ENCODE measurements around the gene SKAP1.
A peak's percentile ranks its signal among the peaks of the same experiment; 100 is the strongest.

Gene SKAP1

GRCh38 chr17:48241131-48241591, 188.9 kb downstream of the SKAP1 start:
- DNase-seq = peak; percentile 74

- DNase-seq = no peak
Measured at GRCh38 chr17:48240562-48241130, 189.4 kb downstream of the SKAP1 start.

GRCh38 chr17:48240122-48240521, 189.9 kb downstream of the SKAP1 start:
- no peak for DNase-seq

GRCh38 chr17:48239603-48239995, 190.4 kb downstream of the SKAP1 start:
- DNase-seq = no peak

GRCh38 chr17:48238933-48239602, 190.9 kb downstream of the SKAP1 start:
- DNase-seq = no peak

- DNase-seq = no peak
Measured at GRCh38 chr17:48237456-48237855, 192.6 kb downstream of the SKAP1 start.

GRCh38 chr17:48236681-48237134, 193.3 kb downstream of the SKAP1 start:
- peak; percentile 60 for DNase-seq

GRCh38 chr17:48234922-48235321, 195.1 kb downstream of the SKAP1 start:
- no peak for DNase-seq

- no peak for DNase-seq
Measured at GRCh38 chr17:48231995-48232959, 197.7 kb downstream of the SKAP1 start.

- DNase-seq = no peak
Measured at GRCh38 chr17:48229936-48230335, 200.1 kb downstream of the SKAP1 start.

- no peak for DNase-seq
Measured at GRCh38 chr17:48228720-48229119, 201.3 kb downstream of the SKAP1 start.

GRCh38 chr17:48225725-48226567, 204.1 kb downstream of the SKAP1 start:
- no peak for DNase-seq

- no peak for DNase-seq
Measured at GRCh38 chr17:48223945-48224344, 206.1 kb downstream of the SKAP1 start.

- no peak for DNase-seq
Measured at GRCh38 chr17:48219617-48220016, 210.4 kb downstream of the SKAP1 start.

- peak; percentile 24 for DNase-seq
Measured at GRCh38 chr17:48215583-48216139, 214.4 kb downstream of the SKAP1 start.

GRCh38 chr17:48213797-48214196, 216.2 kb downstream of the SKAP1 start:
- DNase-seq = no peak

GRCh38 chr17:48211787-48212186, 218.2 kb downstream of the SKAP1 start:
- DNase-seq = no peak

- no peak for DNase-seq
Measured at GRCh38 chr17:48211011-48211410, 219.0 kb downstream of the SKAP1 start.

GRCh38 chr17:48209973-48210372, 220.0 kb downstream of the SKAP1 start:
- no peak for DNase-seq

- no peak for DNase-seq
Measured at GRCh38 chr17:48207776-48208544, 222.1 kb downstream of the SKAP1 start.

- peak; percentile 8 for DNase-seq
Measured at GRCh38 chr17:48207036-48207435, 223.0 kb downstream of the SKAP1 start.
